NCI-H524 (cell line): ENCODE results near the gene IL32.
A peak's percentile ranks its signal among the peaks of the same experiment; 100 is the strongest.
"Not testable (repeated sequence)": the region's sequence is repeated elsewhere in the genome, so short reads cannot be mapped to it uniquely, and the experiment has no call there.

Experiments
- DNase-seq, 2 experiments: peaks; one replicate each; lab custom pipeline; 2025; lab: John Stamatoyannopoulos, UW

The IL32 gene

GRCh38 chr16:3051494-3051893 lies 13.9 kb upstream of the IL32 start:
- no peak for DNase-seq

- DNase-seq: not testable (repeated sequence)
These were observed 12.7 kb upstream of the IL32 start for GRCh38 chr16:3052571-3053329.

- not testable (repeated sequence) for DNase-seq
These were observed 12.1 kb upstream of the IL32 start for GRCh38 chr16:3053330-3053710.

GRCh38 chr16:3054965-3055733 lies 10.3 kb upstream of the IL32 start:
- no peak for DNase-seq

GRCh38 chr16:3055734-3056115 lies 9.7 kb upstream of the IL32 start:
- DNase-seq: not testable (repeated sequence)

GRCh38 chr16:3056336-3057180 lies 8.9 kb upstream of the IL32 start:
- DNase-seq: no peak

GRCh38 chr16:3057181-3058138 lies 8.0 kb upstream of the IL32 start:
- DNase-seq: no peak

- DNase-seq: peak; percentile 44 to 77
These were observed 7.1 kb upstream of the IL32 start for GRCh38 chr16:3058139-3059030.

GRCh38 chr16:3059041-3059722 lies 6.3 kb upstream of the IL32 start:
- DNase-seq: peak; percentile 69 to 87

GRCh38 chr16:3059723-3060242 lies 5.7 kb upstream of the IL32 start:
- DNase-seq: no peak

- DNase-seq: no peak
These were observed 4.9 kb upstream of the IL32 start for GRCh38 chr16:3060339-3061127.

- no peak for DNase-seq
These were observed 2.9 kb upstream of the IL32 start for GRCh38 chr16:3062553-3062952.

- DNase-seq: no peak
These were observed 1.6 kb upstream of the IL32 start for GRCh38 chr16:3063625-3064386.

GRCh38 chr16:3065742-3066439 lies 451 bp downstream of the IL32 start:
- DNase-seq: no peak

- no peak for DNase-seq
These were observed 954 bp downstream of the IL32 start for GRCh38 chr16:3066440-3066748.

GRCh38 chr16:3068487-3068886 lies 3.0 kb downstream of the IL32 start:
- no peak for DNase-seq

- DNase-seq: not testable (repeated sequence)
These were observed 3.7 kb downstream of the IL32 start for GRCh38 chr16:3069146-3069545.
